CD14-positive monocyte (primary cell): ENCODE results near the gene TNFRSF13B. TPM values are rescaled to one million over a fixed set of nuclear protein-coding genes. Genes with fewer than 3 reads are reported as not detected.
A peak's percentile ranks its signal among the peaks of the same experiment; 100 is the strongest.

Experiments used
- DNase-seq, 3 donors: peaks; one replicate each; pipeline ENCODE4 v3.0.0-alpha.2; 2011 to 2022
- H2AFZ ChIP-seq: 2 replicates; pipeline ENCODE4 v1.6.0; 2012; ENCODE audit warnings: mild to moderate bottlenecking, low read depth, low read length, inconsistent platforms; ENCODE audit not compliant: insufficient read depth, poor library complexity, severe bottlenecking
- H3K27ac ChIP-seq, 2 donors: 1 replicate in 1 of 2; 2 replicates in 1 of 2; pipeline ENCODE4 v1.5.1; 2012 to 2013; ENCODE audit warnings: low read length in 2 of 2, control low read depth in 1 of 2, inconsistent platforms in 1 of 2, low read depth in 1 of 2, mild to moderate bottlenecking in 1 of 2
- H3K27me3 ChIP-seq, 2 donors: one replicate each; pipeline versions ENCODE4 v1.6.0 to v1.6.1; 2011 to 2013; ENCODE audit warnings: low read length in 2 of 2; ENCODE audit not compliant: control insufficient read depth in 2 of 2, insufficient read depth in 2 of 2
- H3K36me3 ChIP-seq, 2 donors: replicated peaks in 1 of 2; 1 replicate in 1 of 2; 2 replicates in 1 of 2; pipeline versions ENCODE4 v1.5.1 to v1.6.1; 2012 to 2013; ENCODE audit warnings: low read length in 2 of 2, control low read depth in 1 of 2, inconsistent platforms in 1 of 2, mild to moderate bottlenecking in 1 of 2; ENCODE audit not compliant: insufficient read depth in 2 of 2, control insufficient read depth in 1 of 2
- H3K4me1 ChIP-seq, 2 donors: 1 replicate in 1 of 2; 2 replicates in 1 of 2; pipeline versions ENCODE4 v1.5.1 to v1.6.1; 2012 to 2013; ENCODE audit warnings: low read length in 2 of 2, control low read depth in 1 of 2, inconsistent platforms in 1 of 2, mild to moderate bottlenecking in 1 of 2, moderate library complexity in 1 of 2; ENCODE audit not compliant: insufficient read depth in 2 of 2, control insufficient read depth in 1 of 2
- H3K4me2 ChIP-seq: replicated peaks from 2 replicates; pipeline ENCODE3; 2012; ENCODE audit warnings: low read length, moderate library complexity, mild to moderate bottlenecking; ENCODE audit not compliant: poor library complexity, severe bottlenecking; ENCODE audit errors: extremely low read depth
- H3K4me3 ChIP-seq, 3 experiments: fragments of 200-600 bp in 1 of 3; sonication (generic) in 1 of 3; replicated peaks in 1 of 3; 1 replicate in 2 of 3; 2 replicates in 1 of 3; pipeline ENCODE4 v1.5.1; 2011 to 2013; ENCODE audit warnings: low read length in 3 of 3, mild to moderate bottlenecking in 3 of 3, control low read depth in 2 of 3, low read depth in 2 of 3, inconsistent platforms in 1 of 3, moderate library complexity in 1 of 3
- H3K79me2 ChIP-seq: 2 replicates; pipeline ENCODE4 v1.6.0; 2012; ENCODE audit warnings: mild to moderate bottlenecking, control low read depth, inconsistent platforms, low read length, moderate library complexity; ENCODE audit not compliant: insufficient read depth
- H3K9ac ChIP-seq: 2 replicates; pipeline ENCODE4 v1.6.0; 2017; ENCODE audit warnings: low read length, mild to moderate bottlenecking; ENCODE audit not compliant: insufficient read depth, poor library complexity, severe bottlenecking
- H3K9me3 ChIP-seq, 2 donors: replicated peaks in 1 of 2; 1 replicate in 1 of 2; 2 replicates in 1 of 2; pipeline versions ENCODE4 v1.5.1 to v1.6.1; 2012 to 2013; ENCODE audit warnings: low read length in 2 of 2, control low read depth in 1 of 2; ENCODE audit not compliant: control insufficient read depth in 1 of 2, insufficient read depth in 1 of 2
- H4K20me1 ChIP-seq: 2 replicates; pipeline ENCODE4 v1.6.0; 2012; ENCODE audit warnings: mild to moderate bottlenecking, low read length, control low read depth, moderate library complexity; ENCODE audit not compliant: insufficient read depth
- H3K27ac Mint-ChIP-seq, 7 donors: one replicate each; pipeline ENCODE4 v1.8.0; 2020; ENCODE audit warnings: mild to moderate bottlenecking in 7 of 7, mixed read lengths in 7 of 7, moderate library complexity in 6 of 7, inconsistent platforms in 2 of 7
- H3K27me3 Mint-ChIP-seq, 3 donors: one replicate each; pipeline ENCODE4 v1.8.0; 2021 to 2022; ENCODE audit warnings: low read depth in 3 of 3, mild to moderate bottlenecking in 3 of 3, mixed read lengths in 3 of 3, moderate library complexity in 3 of 3, inconsistent platforms in 1 of 3
- H3K36me3 Mint-ChIP-seq, 2 donors: one replicate each; pipeline ENCODE4 v1.8.0; 2020; ENCODE audit warnings: mixed read lengths in 2 of 2, inconsistent platforms in 1 of 2, mild to moderate bottlenecking in 1 of 2
- H3K4me1 Mint-ChIP-seq: one replicate; pipeline ENCODE4 v1.8.0; 2020; ENCODE audit warnings: mild to moderate bottlenecking, mixed read lengths
- H3K4me3 Mint-ChIP-seq, 2 donors: one replicate each; pipeline ENCODE4 v1.8.0; 2020; ENCODE audit warnings: mild to moderate bottlenecking in 2 of 2, mixed read lengths in 2 of 2, moderate library complexity in 1 of 2
- H3K9me3 Mint-ChIP-seq, 7 donors: one replicate each; pipeline ENCODE4 v1.8.0; 2020 to 2022; ENCODE audit warnings: mixed read lengths in 7 of 7, mild to moderate bottlenecking in 6 of 7, moderate library complexity in 6 of 7, inconsistent platforms in 2 of 7
- CTCF ChIP-seq: fragments of 200-600 bp; IDR thresholded peaks from one replicate; pipeline ENCODE4 v1.8.0; 2022; ENCODE audit warnings: antibody characterized with exemption, mild to moderate bottlenecking
- WGBS: methylation state at CpG from one replicate; pipeline ENCODE4 v1.1.5; 2013; ENCODE audit warnings: missing lambda C conversion rate; ENCODE audit not compliant: insufficient coverage; 5-methylcytosine and 5-hydroxymethylcytosine counted together
- intact Hi-C, 2 donors: fragments of 100-400 bp; cut with micrococcal nuclease; formaldehyde crosslinking; loops; one replicate each; pipeline versions ENCODE4 v1.15.0 to v1.15.1; 2023
- polyA minus RNA-seq: library from RNA; depleted of rRNA, polyadenylated mRNA; stranded (reverse); fragments of >200 nt; gene quantifications from 2 replicates; pipeline ENCODE4 v1.2.3, GENCODE V29; 2012
- polyA plus RNA-seq, 3 donors: library from polyadenylated mRNA; depleted of rRNA in 1 of 3; unstranded in 2 of 3; stranded (reverse) in 1 of 3; fragments of 300-500 nt in 2 of 3; fragments of >200 nt in 1 of 3; fragmentation: Illumina TruSeq in 2 of 3; gene quantifications; 1 replicate in 2 of 3; 2 replicates in 1 of 3; pipeline ENCODE4 v1.2.3, GENCODE V29; 2012 to 2021
- total RNA-seq, 12 experiments: library from RNA in 1 of 12; stranded (reverse) in 1 of 12; fragments of 120-200 nt in 1 of 12; gene quantifications; one replicate each; pipeline ENCODE4 v1.2.4 and lab custom pipeline; 2013 to 2026; ENCODE audit warnings: mixed read lengths in 6 of 12, inconsistent platforms in 1 of 12

TNFRSF13B gene
- 0.23 TPM for total RNA-seq (2013)
- polyA plus RNA-seq = under 1 TPM in 2 of 3 donors, not detected in 1; 0.21 to 0.47 TPM
- polyA minus RNA-seq = 0.14 TPM in 1 of 2 replicates, not detected in the other
- 0 to 0.12 (median 0) reads per million in 11 experiments for total RNA-seq (lab: John Stamatoyannopoulos, UW)

DNA sequence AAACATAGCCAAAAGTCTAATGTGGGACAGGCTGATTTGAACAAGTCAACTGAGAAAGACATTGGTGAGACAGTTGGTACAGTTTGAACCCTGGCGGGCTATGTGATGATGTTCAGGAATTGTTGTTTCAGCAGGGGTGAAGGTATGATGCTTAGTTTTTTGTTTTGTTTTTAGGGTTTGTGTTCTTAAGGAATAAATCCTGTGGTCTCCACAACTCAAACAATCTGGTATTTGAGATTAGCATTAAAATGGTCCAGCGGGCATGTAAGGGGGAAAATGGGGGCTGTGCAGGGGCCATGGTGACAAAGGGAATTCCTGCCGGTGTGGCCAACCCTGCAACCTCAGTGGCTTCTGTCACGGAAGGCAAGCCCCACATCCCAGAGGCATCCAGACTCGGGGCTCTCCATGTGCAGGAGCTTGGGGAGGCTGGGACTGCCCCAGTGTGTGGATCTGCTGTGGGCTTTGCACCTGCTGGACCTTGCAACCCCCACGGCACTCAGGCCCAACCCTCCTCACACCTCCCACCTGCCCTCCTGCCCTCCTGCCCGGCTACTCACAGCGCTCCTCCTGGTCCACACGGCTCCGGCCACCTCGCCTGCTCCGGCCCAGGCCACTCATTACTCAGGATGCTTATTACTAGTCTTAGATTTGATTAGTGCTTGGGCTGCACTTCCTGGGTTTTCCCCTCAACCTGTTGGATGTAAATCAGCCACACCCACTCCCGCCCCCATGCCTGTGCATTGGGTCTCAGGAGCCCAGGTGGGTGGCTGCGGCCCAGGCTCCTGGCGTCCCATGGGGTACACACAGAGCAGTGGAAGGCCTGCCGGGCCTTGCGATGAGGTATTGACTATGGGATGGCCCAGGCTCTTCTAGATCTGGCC lies at the start of gene TNFRSF13B:
TNFRSF13B (minus strand) TSS at position 661 of the 881 bp plus-strand sequence; CDS start at position 618, 43 bp downstream.
- Mint-ChIP-seq H3K9me3 (peaks cover 0 to 2% (median 0%) of the 10 kb centered on the region in 7 donors), H3K4me3 (no peak within 1 kb of the TSS), H3K4me1 (peaks cover 5% of the 10 kb centered on the region), H3K27me3 (peaks cover 8 to 12% (median 9%) of the 10 kb centered on the region in 3 donors), H3K27ac (peak within 1 kb of the TSS in 1 of 7 donors; percentile 65), H3K36me3 (no peaks in the 10 kb centered on the region)
- no peaks in the 10 kb centered on the region for H3K27me3 ChIP-seq
- WGBS = 96% methylated on average over 4 of the region's 17 CpGs
- no peak within 1 kb of the TSS for H3K27ac ChIP-seq
- no peak within 1 kb of the TSS for H2AFZ ChIP-seq
- no peaks in the 10 kb centered on the region for H3K4me1 ChIP-seq
- H3K4me2 ChIP-seq = no peak within 1 kb of the TSS
- no peaks in the 10 kb centered on the region for H3K9me3 ChIP-seq
- H3K9ac ChIP-seq = no peak within 1 kb of the TSS
- no peak for TF ChIP-seq CTCF
- H3K79me2 ChIP-seq = no peaks in the 10 kb centered on the region
- H3K4me3 ChIP-seq = no peak within 1 kb of the TSS
- intact Hi-C loops = no loop called here
- no peaks in the 10 kb centered on the region for H3K36me3 ChIP-seq
- H4K20me1 ChIP-seq = no peaks in the 10 kb centered on the region
- no peak for DNase-seq

DNA sequence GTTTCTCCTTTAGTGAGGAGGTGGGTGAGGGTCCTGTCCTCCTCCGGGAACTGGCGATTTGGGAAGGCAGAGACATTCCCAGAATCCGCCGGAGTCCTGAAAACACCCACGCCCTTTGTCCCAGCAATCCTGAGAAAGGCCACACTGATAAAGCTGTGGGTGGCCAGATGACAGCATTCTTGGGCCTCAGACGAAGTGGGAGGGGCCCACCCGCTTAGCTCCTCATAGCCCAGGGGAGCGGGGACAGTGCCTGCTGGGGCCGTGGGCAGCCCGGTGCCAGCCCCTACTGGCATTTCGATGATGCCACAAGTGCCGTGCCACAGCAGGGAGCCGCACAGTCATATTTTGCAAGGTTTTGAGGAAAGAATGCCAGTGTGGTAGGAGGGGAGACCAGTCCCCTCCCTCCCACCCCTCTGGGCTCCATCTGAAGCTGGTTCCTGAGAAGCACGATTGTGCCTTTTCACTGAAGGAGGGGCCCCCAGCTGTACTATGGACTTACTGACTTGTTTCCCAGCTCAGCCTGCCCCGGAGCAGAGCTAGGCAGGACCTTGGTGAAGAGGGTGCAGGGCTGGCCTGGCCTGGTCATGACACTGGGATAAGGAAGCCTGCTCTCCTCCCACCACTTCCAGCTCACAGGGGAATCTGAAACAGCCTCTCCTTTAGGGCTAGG lies 49.4 kb upstream of the TNFRSF13B start:
- H3K4me1 ChIP-seq = peaks cover 7 to 10% of the 10 kb centered on the region in 2 donors
- TF ChIP-seq CTCF = no peak
- no peak overlapping the region for H3K4me3 Mint-ChIP-seq
- no peak overlapping the region for H3K27ac ChIP-seq
- H3K27ac Mint-ChIP-seq = no peak overlapping the region
- no peak overlapping the region for H3K4me2 ChIP-seq
- WGBS = 98% methylated on average over 10 of the region's 15 CpGs
- no peaks in the 10 kb centered on the region for H3K36me3 ChIP-seq
- peaks cover 0 to 5% (median 0%) of the 10 kb centered on the region in 7 donors for H3K9me3 Mint-ChIP-seq
- H3K79me2 ChIP-seq = no peaks in the 10 kb centered on the region
- no peak overlapping the region for H3K4me3 ChIP-seq
- H3K36me3 Mint-ChIP-seq = no peaks in the 10 kb centered on the region
- no peak overlapping the region for H3K9ac ChIP-seq
- no peaks in the 10 kb centered on the region for H3K9me3 ChIP-seq
- H3K27me3 ChIP-seq = peaks cover 0 to 13% of the 10 kb centered on the region in 2 donors
- intact Hi-C loops = no loop called here
- H3K4me1 Mint-ChIP-seq = peaks cover 11% of the 10 kb centered on the region
- no peak overlapping the region for H2AFZ ChIP-seq
- H3K27me3 Mint-ChIP-seq = peaks cover 9 to 34% (median 32%) of the 10 kb centered on the region in 3 donors
- H4K20me1 ChIP-seq = no peaks in the 10 kb centered on the region
- no peak for DNase-seq
